Duodenal mucosa (tissue), 2 donors: ENCODE data around the gene SNX2.

Source experiments
- H3K27ac ChIP-seq: one replicate; pipeline ENCODE4 v1.7.0; 2013; ENCODE audit warnings: low read depth, low read length
- H3K27me3 ChIP-seq, 2 donors: one replicate each; pipeline ENCODE4 v1.7.0; 2013; ENCODE audit warnings: low read length in 2 of 2, control low read depth in 1 of 2; ENCODE audit not compliant: insufficient read depth in 2 of 2, control insufficient read depth in 1 of 2
- H3K36me3 ChIP-seq, 2 donors: one replicate each; pipeline ENCODE4 v1.7.0; 2013; ENCODE audit warnings: low read length in 2 of 2, control low read depth in 1 of 2; ENCODE audit not compliant: insufficient read depth in 2 of 2, control insufficient read depth in 1 of 2
- H3K4me1 ChIP-seq, 2 donors: one replicate each; pipeline ENCODE4 v1.7.0; 2013; ENCODE audit warnings: low read length in 2 of 2, control low read depth in 1 of 2; ENCODE audit not compliant: insufficient read depth in 2 of 2, control insufficient read depth in 1 of 2
- H3K4me3 ChIP-seq, 2 donors: one replicate each; pipeline ENCODE4 v1.7.0; 2013; ENCODE audit warnings: low read length in 2 of 2, low read depth in 1 of 2
- H3K9ac ChIP-seq, 2 donors: one replicate each; pipeline ENCODE4 v1.7.0; 2013; ENCODE audit warnings: low read length in 2 of 2, low read depth in 1 of 2
- H3K9me3 ChIP-seq, 2 donors: one replicate each; pipeline ENCODE4 v1.7.0; 2013; ENCODE audit warnings: low read length in 2 of 2, control low read depth in 1 of 2; ENCODE audit not compliant: control insufficient read depth in 1 of 2

The SNX2 gene

GRCh38 chr5:122858451-122858850, 83.6 kb downstream of the SNX2 start:
- H3K9ac ChIP-seq: no peak overlapping the region
- no peak overlapping the region for H3K4me3 ChIP-seq
- H3K27me3 ChIP-seq: no peaks in the 10 kb centered on the region
- H3K4me1 ChIP-seq: peaks cover 0 to 4% of the 10 kb centered on the region in 2 donors
- no peaks in the 10 kb centered on the region for H3K9me3 ChIP-seq
- H3K27ac ChIP-seq: no peak overlapping the region
- no peaks in the 10 kb centered on the region for H3K36me3 ChIP-seq

GRCh38 chr5:122863240-122863639, 88.4 kb downstream of the SNX2 start:
- Histone ChIP-seq H3K9me3 (no peaks in the 10 kb centered on the region), H3K9ac (no peak overlapping the region), H3K36me3 (no peaks in the 10 kb centered on the region), H3K4me1 (peaks cover 0 to 2% of the 10 kb centered on the region in 2 donors), H3K27ac (no peak overlapping the region), H3K27me3 (no peaks in the 10 kb centered on the region), H3K4me3 (no peak overlapping the region)

GRCh38 chr5:122863721-122864120, 88.8 kb downstream of the SNX2 start:
- H3K36me3 ChIP-seq: no peaks in the 10 kb centered on the region
- no peak overlapping the region for H3K27ac ChIP-seq
- H3K4me3 ChIP-seq: no peak overlapping the region
- no peaks in the 10 kb centered on the region for H3K4me1 ChIP-seq
- no peaks in the 10 kb centered on the region for H3K27me3 ChIP-seq
- no peak overlapping the region for H3K9ac ChIP-seq
- no peaks in the 10 kb centered on the region for H3K9me3 ChIP-seq

GRCh38 chr5:122864400-122864799, 89.5 kb downstream of the SNX2 start:
- H3K27me3 ChIP-seq: no peaks in the 10 kb centered on the region
- no peak overlapping the region for H3K4me3 ChIP-seq
- H3K9ac ChIP-seq: no peak overlapping the region
- no peaks in the 10 kb centered on the region for H3K36me3 ChIP-seq
- H3K9me3 ChIP-seq: no peaks in the 10 kb centered on the region
- H3K4me1 ChIP-seq: no peaks in the 10 kb centered on the region
- H3K27ac ChIP-seq: no peak overlapping the region

GRCh38 chr5:122864842-122865241, 90.0 kb downstream of the SNX2 start:
- Histone ChIP-seq H3K36me3 (no peaks in the 10 kb centered on the region), H3K9me3 (no peaks in the 10 kb centered on the region), H3K4me3 (no peak overlapping the region), H3K27ac (no peak overlapping the region), H3K9ac (no peak overlapping the region), H3K27me3 (no peaks in the 10 kb centered on the region), H3K4me1 (no peaks in the 10 kb centered on the region)

GRCh38 chr5:122870219-122870856, 95.5 kb downstream of the SNX2 start:
- no peak overlapping the region for H3K27ac ChIP-seq
- no peaks in the 10 kb centered on the region for H3K27me3 ChIP-seq
- H3K4me1 ChIP-seq: no peaks in the 10 kb centered on the region
- H3K9ac ChIP-seq: no peak overlapping the region
- no peak overlapping the region for H3K4me3 ChIP-seq
- no peaks in the 10 kb centered on the region for H3K36me3 ChIP-seq
- H3K9me3 ChIP-seq: no peaks in the 10 kb centered on the region

GRCh38 chr5:122871661-122872060, 96.8 kb downstream of the SNX2 start:
- no peaks in the 10 kb centered on the region for H3K36me3 ChIP-seq
- no peak overlapping the region for H3K9ac ChIP-seq
- H3K9me3 ChIP-seq: no peaks in the 10 kb centered on the region
- no peaks in the 10 kb centered on the region for H3K27me3 ChIP-seq
- no peak overlapping the region for H3K27ac ChIP-seq
- H3K4me1 ChIP-seq: no peaks in the 10 kb centered on the region
- H3K4me3 ChIP-seq: no peak overlapping the region

- Histone ChIP-seq H3K27ac (no peak overlapping the region), H3K27me3 (no peaks in the 10 kb centered on the region), H3K4me1 (no peaks in the 10 kb centered on the region), H3K4me3 (no peak overlapping the region), H3K9ac (no peak overlapping the region), H3K36me3 (no peaks in the 10 kb centered on the region), H3K9me3 (no peaks in the 10 kb centered on the region)
Observed at GRCh38 chr5:122874179-122874875, 99.4 kb downstream of the SNX2 start.

- H3K27me3 ChIP-seq: no peaks in the 10 kb centered on the region
- H3K9me3 ChIP-seq: no peaks in the 10 kb centered on the region
- H3K9ac ChIP-seq: no peak overlapping the region
- no peak overlapping the region for H3K27ac ChIP-seq
- H3K36me3 ChIP-seq: no peaks in the 10 kb centered on the region
- no peaks in the 10 kb centered on the region for H3K4me1 ChIP-seq
- H3K4me3 ChIP-seq: no peak overlapping the region
Observed at GRCh38 chr5:122877518-122877917, 102.6 kb downstream of the SNX2 start.

GRCh38 chr5:122879076-122879475, 104.2 kb downstream of the SNX2 start:
- Histone ChIP-seq H3K9me3 (no peaks in the 10 kb centered on the region), H3K27me3 (no peaks in the 10 kb centered on the region), H3K9ac (no peak overlapping the region), H3K36me3 (no peaks in the 10 kb centered on the region), H3K4me1 (no peaks in the 10 kb centered on the region), H3K27ac (no peak overlapping the region), H3K4me3 (no peak overlapping the region)
